Measurements from ENCODE around the gene METRN.
A peak's percentile ranks its signal among the peaks of the same experiment; 100 is the strongest.

- TF ChIP-seq CTCF (IDR thresholded peaks at IDR 0.05) (peak; percentile 15 to 45 (median 34)), POLR2A (IDR thresholded peaks at IDR 0.05) (no peak)
Observed at GRCh38 chr16:685967-686366, 29.0 kb upstream of the METRN start.

Measured in adrenal gland (tissue), 5 donors.